ENCODE results near the gene MPP2. TPM values are rescaled to one million over a fixed set of nuclear protein-coding genes. Genes with fewer than 3 reads are reported as not detected.

Gene MPP2
- total RNA-seq, 6 donors from 2014 or later, result 0.20 to 2.0 (median 0.74) TPM; not detected in 1

DNA sequence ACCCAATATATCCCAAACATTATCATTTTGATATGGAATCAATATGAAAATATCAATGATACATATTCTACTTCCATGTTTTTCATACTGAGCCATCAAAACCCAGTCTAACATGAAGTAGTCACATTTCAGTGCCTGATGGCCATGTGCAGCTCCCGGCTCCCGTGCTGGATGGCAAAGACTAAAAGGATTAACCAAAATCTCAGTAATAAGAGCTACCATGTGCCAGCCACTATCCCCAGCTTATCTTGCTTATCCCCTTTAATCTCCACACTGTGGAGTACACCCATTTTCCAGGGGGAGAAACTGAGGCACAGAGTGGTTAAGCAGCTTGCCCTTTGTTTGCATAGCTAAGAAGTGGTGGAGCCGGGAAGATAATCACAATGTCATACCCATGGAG, 51.2 kb downstream of the MPP2 start:
- Histone ChIP-seq H3K27me3 (no peaks in the 10 kb centered on the region), H3K4me1 (peaks cover 7 to 13% (median 12%) of the 10 kb centered on the region in 4 donors), H3K36me3 (no peaks in the 10 kb centered on the region), H3K27ac (no peak overlapping the region), H3K9me3 (no peaks in the 10 kb centered on the region), H3K4me3 (no peak overlapping the region)
- ATAC-seq (ENCODE audit: low FRiP score in 2 of 2) (no peak), DNase-seq (no peak)
- TF ChIP-seq EP300 (IDR thresholded peaks at IDR 0.05), result no peak
- TF ChIP-seq, protein P1, sequence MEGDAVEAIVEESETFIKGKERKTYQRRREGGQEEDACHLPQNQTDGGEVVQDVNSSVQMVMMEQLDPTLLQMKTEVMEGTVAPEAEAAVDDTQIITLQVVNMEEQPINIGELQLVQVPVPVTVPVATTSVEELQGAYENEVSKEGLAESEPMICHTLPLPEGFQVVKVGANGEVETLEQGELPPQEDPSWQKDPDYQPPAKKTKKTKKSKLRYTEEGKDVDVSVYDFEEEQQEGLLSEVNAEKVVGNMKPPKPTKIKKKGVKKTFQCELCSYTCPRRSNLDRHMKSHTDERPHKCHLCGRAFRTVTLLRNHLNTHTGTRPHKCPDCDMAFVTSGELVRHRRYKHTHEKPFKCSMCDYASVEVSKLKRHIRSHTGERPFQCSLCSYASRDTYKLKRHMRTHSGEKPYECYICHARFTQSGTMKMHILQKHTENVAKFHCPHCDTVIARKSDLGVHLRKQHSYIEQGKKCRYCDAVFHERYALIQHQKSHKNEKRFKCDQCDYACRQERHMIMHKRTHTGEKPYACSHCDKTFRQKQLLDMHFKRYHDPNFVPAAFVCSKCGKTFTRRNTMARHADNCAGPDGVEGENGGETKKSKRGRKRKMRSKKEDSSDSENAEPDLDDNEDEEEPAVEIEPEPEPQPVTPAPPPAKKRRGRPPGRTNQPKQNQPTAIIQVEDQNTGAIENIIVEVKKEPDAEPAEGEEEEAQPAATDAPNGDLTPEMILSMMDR (IDR thresholded peaks at IDR 0.05), result no peak
- no peak for TF ChIP-seq POLR2AphosphoS5 (IDR thresholded peaks at IDR 0.05)
- TF ChIP-seq POLR2A (IDR thresholded peaks at IDR 0.05), result no peak
- 86 to 92% methylated on average over 3 of the region's 3 CpGs for WGBS, 2 donors

DNA sequence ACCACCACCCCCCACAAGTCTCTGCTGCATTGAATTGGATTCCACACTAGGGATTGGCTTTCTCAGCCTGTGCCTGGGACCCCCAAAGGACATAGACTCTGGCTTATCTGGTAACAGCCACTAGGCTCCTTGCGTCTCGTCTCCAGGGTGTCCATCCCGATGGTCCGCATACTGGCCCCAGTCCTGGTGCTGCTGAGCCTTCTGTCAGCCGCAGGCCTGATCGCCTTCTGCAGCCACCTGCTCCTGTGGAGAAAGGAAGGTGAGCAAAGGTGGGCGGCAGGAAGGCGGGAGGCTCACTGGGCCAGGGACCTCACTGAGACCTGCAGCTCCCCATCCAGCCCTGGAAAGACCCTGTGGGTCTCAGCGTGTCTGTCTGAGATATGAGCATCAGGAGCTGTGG, 52.3 kb downstream of the MPP2 start:
- TF ChIP-seq, protein P1 (IDR thresholded peaks at IDR 0.05), result no peak
- no peak overlapping the region for H3K27ac ChIP-seq
- H3K4me3 ChIP-seq, result no peak overlapping the region
- peaks cover 0 to 9% (median 4%) of the 10 kb centered on the region in 4 donors for H3K4me1 ChIP-seq
- no peaks in the 10 kb centered on the region for H3K9me3 ChIP-seq
- no peaks in the 10 kb centered on the region for H3K27me3 ChIP-seq
- DNase-seq (no peak), ATAC-seq (ENCODE audit: low FRiP score in 2 of 2) (no peak)
- no peaks in the 10 kb centered on the region for H3K36me3 ChIP-seq
- WGBS, 2 donors, result 84 to 92% methylated on average over 4 to 8 of the region's 9 CpGs

DNA sequence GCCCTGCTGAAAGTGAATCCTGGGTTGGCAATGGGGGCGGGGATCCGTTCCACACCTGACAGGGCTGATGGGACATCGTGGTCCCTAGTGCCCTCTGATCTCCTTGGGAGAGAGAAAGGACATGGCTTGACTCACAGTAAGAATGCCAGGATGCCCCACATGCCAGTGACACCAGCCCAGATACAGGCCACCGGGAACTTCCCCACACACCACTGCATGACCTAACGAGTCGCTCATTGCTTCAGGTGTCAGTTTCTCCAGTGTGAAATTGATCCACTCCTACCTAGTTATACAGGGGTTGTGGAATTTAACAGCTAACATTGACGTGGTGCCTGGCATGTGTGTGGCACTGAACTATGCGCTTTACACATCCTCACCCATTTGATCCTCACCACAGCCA, 52.8 kb downstream of the MPP2 start:
- peaks cover 0 to 9% (median 4%) of the 10 kb centered on the region in 4 donors for H3K4me1 ChIP-seq

DNA sequence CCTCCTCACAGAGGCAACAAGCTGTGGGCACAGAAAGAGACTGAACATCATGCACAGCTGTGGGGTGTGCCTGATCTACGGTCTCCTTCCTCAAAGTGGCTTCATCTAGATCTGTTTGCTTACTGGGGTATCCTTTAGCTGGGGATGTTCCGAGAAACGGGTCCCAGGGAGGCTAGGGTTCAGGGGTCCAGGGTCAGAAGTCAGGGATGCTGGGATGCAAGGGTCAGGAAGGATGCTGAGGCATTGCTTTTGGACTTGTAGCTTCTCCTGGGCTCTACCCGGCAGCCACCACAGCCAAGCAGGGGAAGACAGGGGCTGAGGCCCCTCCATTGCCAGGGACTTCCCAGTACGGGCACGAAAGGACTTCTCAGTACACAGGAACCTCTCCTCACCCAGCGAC, 53.8 kb downstream of the MPP2 start:
- TF ChIP-seq EP300 (IDR thresholded peaks at IDR 0.05) (no peak), POLR2A (IDR thresholded peaks at IDR 0.05) (no peak), POLR2AphosphoS5 (IDR thresholded peaks at IDR 0.05) (no peak)
- TF ChIP-seq, protein P1 (IDR thresholded peaks at IDR 0.05), result no peak
- no peak overlapping the region for H3K4me3 ChIP-seq
- no peaks in the 10 kb centered on the region for H3K36me3 ChIP-seq
- no peak for DNase-seq
- no peak for ATAC-seq (ENCODE audit: low FRiP score in 2 of 2)
- peak overlapping the region in 1 of 4 donors; percentile 54 for H3K27ac ChIP-seq
- H3K27me3 ChIP-seq, result no peaks in the 10 kb centered on the region
- peaks cover 0 to 9% (median 4%) of the 10 kb centered on the region in 4 donors for H3K4me1 ChIP-seq
- 77 to 78% methylated on average over 5 to 7 of the region's 7 CpGs for WGBS, 2 donors
- H3K9me3 ChIP-seq, result no peaks in the 10 kb centered on the region

More for the DNA sequence above, 52.8 kb downstream of the MPP2 start:
- WGBS, 2 donors, result 81 to 92% methylated on average over 3 to 8 of the region's 8 CpGs
- Histone ChIP-seq H3K27ac (no peak overlapping the region), H3K4me3 (no peak overlapping the region), H3K9me3 (no peaks in the 10 kb centered on the region), H3K27me3 (no peaks in the 10 kb centered on the region), H3K36me3 (no peaks in the 10 kb centered on the region)
- ATAC-seq (ENCODE audit: low FRiP score in 2 of 2) (no peak), DNase-seq (no peak)
- TF ChIP-seq, protein P1 (IDR thresholded peaks at IDR 0.05), result no peak
- TF ChIP-seq POLR2AphosphoS5 (IDR thresholded peaks at IDR 0.05) (no peak), POLR2A (IDR thresholded peaks at IDR 0.05) (no peak), EP300 (IDR thresholded peaks at IDR 0.05) (no peak)

DNA sequence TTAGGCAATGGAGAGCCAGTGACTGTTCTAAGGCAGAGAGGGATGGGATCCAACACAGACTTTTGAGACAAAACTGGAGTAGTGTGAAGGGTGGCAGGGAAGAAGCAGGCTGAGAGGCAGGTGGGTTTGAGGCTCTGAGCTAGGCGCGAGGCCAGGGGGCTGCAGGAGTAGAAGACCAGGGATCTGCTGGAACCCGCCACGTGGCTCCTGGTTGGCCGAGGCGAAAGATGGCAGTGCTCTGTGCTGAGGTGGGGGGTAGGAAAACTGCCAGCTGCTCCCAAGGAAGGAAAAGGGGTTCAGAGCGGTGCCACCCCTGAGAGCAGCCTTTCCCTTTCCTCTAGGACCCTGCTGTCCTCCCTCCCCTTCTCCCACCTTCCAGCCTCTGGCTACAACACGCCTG, 54.8 kb downstream of the MPP2 start:
- H3K27me3 ChIP-seq, result no peaks in the 10 kb centered on the region
- H3K27ac ChIP-seq, result peak overlapping the region in 1 of 4 donors; percentile 54
- 91 to 97% methylated on average over 7 to 8 of the region's 8 CpGs for WGBS, 2 donors
- TF ChIP-seq POLR2A (IDR thresholded peaks at IDR 0.05) (no peak), POLR2AphosphoS5 (IDR thresholded peaks at IDR 0.05) (no peak), EP300 (IDR thresholded peaks at IDR 0.05) (no peak)
- TF ChIP-seq, protein P1 (IDR thresholded peaks at IDR 0.05), result no peak
- ATAC-seq (ENCODE audit: low FRiP score in 2 of 2) (no peak), DNase-seq (no peak)
- H3K4me3 ChIP-seq, result no peak overlapping the region
- H3K36me3 ChIP-seq, result no peaks in the 10 kb centered on the region
- peaks cover 0 to 8% (median 1%) of the 10 kb centered on the region in 4 donors for H3K4me1 ChIP-seq
- H3K9me3 ChIP-seq, result no peaks in the 10 kb centered on the region
